MCF 10A (cell line): Measurements from ENCODE around the gene LARP1B. TPM values are rescaled to one million over a fixed set of nuclear protein-coding genes. Genes with fewer than 3 reads are reported as not detected.
"Not testable (repeated sequence)": the region's sequence is repeated elsewhere in the genome, so short reads cannot be mapped to it uniquely, and the experiment has no call there.

ENCODE experiments used
- BruUV-seq: library from RNA; stranded (reverse); fragments of 400-500 nt; replicated peaks from 2 replicates; lab custom pipeline; 2021; lab: Mats Ljungman, UMichigan
- CTCF ChIA-PET: fragments of 300-600 bp; sonication (Branson Sonifier 250); formaldehyde crosslinking; extraction: SDS; loops from one replicate; lab custom pipeline; 2021; ENCODE audit warnings: antibody characterized with exemption, inconsistent platforms; lab: Yijun Ruan, JAX
- POLR2A ChIA-PET: fragments of 300-600, 350-650 bp; sonication (Branson Sonifier 250); formaldehyde crosslinking; extraction: SDS; loops from one replicate; lab custom pipeline; 2020; ENCODE audit warnings: antibody characterized with exemption, inconsistent platforms; lab: Yijun Ruan, JAX
- DNase-seq: peaks from one replicate; pipeline ENCODE4 v3.0.0-alpha.2; 2018; ENCODE audit not compliant: unreplicated experiment
- H3K27ac Mint-ChIP-seq: one replicate; pipeline ENCODE4 v1.8.0; 2022; ENCODE audit warnings: mild to moderate bottlenecking, low read depth, mixed read lengths; ENCODE audit not compliant: unreplicated experiment
- H3K27me3 Mint-ChIP-seq: one replicate; pipeline ENCODE4 v1.8.0; 2022; ENCODE audit warnings: mixed read lengths; ENCODE audit not compliant: insufficient read depth, unreplicated experiment
- H3K36me3 Mint-ChIP-seq: one replicate; pipeline ENCODE4 v1.8.0; 2022; ENCODE audit warnings: mild to moderate bottlenecking, moderate library complexity, mixed read lengths; ENCODE audit not compliant: insufficient read depth, unreplicated experiment
- H3K4me1 Mint-ChIP-seq: one replicate; pipeline ENCODE4 v1.8.0; 2022; ENCODE audit warnings: mixed read lengths; ENCODE audit not compliant: insufficient read depth, unreplicated experiment
- H3K4me3 Mint-ChIP-seq: one replicate; pipeline ENCODE4 v1.8.0; 2022; ENCODE audit warnings: mild to moderate bottlenecking, moderate library complexity, mixed read lengths; ENCODE audit not compliant: unreplicated experiment
- H3K9me3 Mint-ChIP-seq: one replicate; pipeline ENCODE4 v1.8.0; 2022; ENCODE audit warnings: mixed read lengths; ENCODE audit not compliant: unreplicated experiment
- CTCF ChIP-seq: fragments of 200-600 bp; IDR thresholded peaks from one replicate; pipeline ENCODE4 v1.8.0; 2022; ENCODE audit warnings: antibody characterized with exemption, mild to moderate bottlenecking; ENCODE audit not compliant: unreplicated experiment
- intact Hi-C: fragments of 100-400 bp; cut with micrococcal nuclease; formaldehyde crosslinking; loops from 2 replicates; pipeline ENCODE4 v1.14.1; 2022
- total RNA-seq: library from RNA; stranded (reverse); gene quantifications from 2 replicates; pipeline ENCODE4 v1.2.3, GENCODE V29; 2022

Gene LARP1B
- total RNA-seq, 1 experiment from 2014 or later, result 62.8 TPM

- no peak for TF ChIP-seq CTCF
- POLR2A ChIA-PET, result interaction anchor here (0.6 to 1.5 kb wide), 9 partner anchors 8 to 186 kb away, joined by 3 to 18 read pairs (median 4); partner anchors contain the start of gene PGRMC2
- CTCF ChIA-PET, result interaction anchor here (0.8 to 1.5 kb wide), 2 partner anchors 9 to 41 kb away, joined by 3 to 4 read pairs; no protein-coding TSS in a partner anchor
- H3K27me3 Mint-ChIP-seq, result no peaks in the 10 kb centered on the region
- H3K36me3 Mint-ChIP-seq, result no peaks in the 10 kb centered on the region
- no TSS peak for BruUV-seq
- intact Hi-C loops, result loop anchor here (2.0 kb wide), 1 partner anchor 45 kb away; the partner anchor contains the start of gene PGRMC2
- DNase-seq, result peak; percentile 96
- H3K9me3 Mint-ChIP-seq, result no peaks in the 10 kb centered on the region
- H3K4me1 Mint-ChIP-seq, result peaks cover 33% of the 10 kb centered on the region
- H3K27ac Mint-ChIP-seq, result peak overlapping the region; percentile 96
- peak overlapping the region; percentile 32 for H3K4me3 Mint-ChIP-seq
Measured at GRCh38 chr4:128241425-128241913, 180.4 kb downstream of the LARP1B start.

- Mint-ChIP-seq H3K4me3 (no peak overlapping the region), H3K27ac (peak overlapping the region; percentile 96), H3K36me3 (no peaks in the 10 kb centered on the region), H3K27me3 (no peaks in the 10 kb centered on the region), H3K9me3 (no peaks in the 10 kb centered on the region), H3K4me1 (peaks cover 33% of the 10 kb centered on the region)
- BruUV-seq, result no TSS peak
- TF ChIP-seq CTCF, result no peak
- CTCF ChIA-PET, result interaction anchor here (0.8 to 1.5 kb wide), 2 partner anchors 9 to 41 kb away, joined by 3 to 4 read pairs; no protein-coding TSS in a partner anchor
- POLR2A ChIA-PET, result interaction anchor here (0.6 to 1.5 kb wide), 8 partner anchors 9 to 186 kb away, joined by 3 to 18 read pairs (median 4); partner anchors contain the start of gene PGRMC2
- no peak for DNase-seq
- intact Hi-C loops, result loop anchor here (2.0 kb wide), 1 partner anchor 45 kb away; the partner anchor contains the start of gene PGRMC2
Measured at GRCh38 chr4:128241981-128242380, 180.9 kb downstream of the LARP1B start.

GRCh38 chr4:128242601-128243000 lies 181.5 kb downstream of the LARP1B start:
- H3K9me3 Mint-ChIP-seq, result no peaks in the 10 kb centered on the region
- no peaks in the 10 kb centered on the region for H3K36me3 Mint-ChIP-seq
- intact Hi-C loops, result no loop called here
- H3K27ac Mint-ChIP-seq, result no peak overlapping the region
- no peak for DNase-seq
- H3K27me3 Mint-ChIP-seq, result no peaks in the 10 kb centered on the region
- H3K4me3 Mint-ChIP-seq, result no peak overlapping the region
- ChIA-PET CTCF (interaction anchor here (1.5 kb wide), 1 partner anchor 40 kb away, joined by 3 read pairs; no protein-coding TSS in a partner anchor), POLR2A (no interaction called here)
- peaks cover 33% of the 10 kb centered on the region for H3K4me1 Mint-ChIP-seq
- no peak for TF ChIP-seq CTCF
- no TSS peak for BruUV-seq

- BruUV-seq, result no TSS peak
- ChIA-PET POLR2A (interaction anchor here (0.8 kb wide), 2 partner anchors 42 to 44 kb away, joined by 3 to 5 read pairs; partner anchors contain the start of gene PGRMC2), CTCF (no interaction called here)
- peaks cover 33% of the 10 kb centered on the region for H3K4me1 Mint-ChIP-seq
- intact Hi-C loops, result no loop called here
- H3K4me3 Mint-ChIP-seq, result no peak overlapping the region
- no peak for TF ChIP-seq CTCF
- DNase-seq, result peak; percentile 29
- H3K9me3 Mint-ChIP-seq, result no peaks in the 10 kb centered on the region
- no peaks in the 10 kb centered on the region for H3K27me3 Mint-ChIP-seq
- H3K27ac Mint-ChIP-seq, result no peak overlapping the region
- H3K36me3 Mint-ChIP-seq, result no peaks in the 10 kb centered on the region
Measured at GRCh38 chr4:128244379-128244778, 183.3 kb downstream of the LARP1B start.

- H3K27me3 Mint-ChIP-seq, H3K36me3 Mint-ChIP-seq, DNase-seq, BruUV-seq, intact Hi-C loops, CTCF ChIA-PET, H3K27ac Mint-ChIP-seq, H3K9me3 Mint-ChIP-seq, H3K4me3 Mint-ChIP-seq: not testable (repeated sequence)
- H3K4me1 Mint-ChIP-seq, result peaks cover 30% of the 10 kb centered on the region
- POLR2A ChIA-PET, result interaction anchor here (0.8 kb wide), 1 partner anchor 43 kb away, joined by 3 read pairs; the partner anchor contains the start of gene PGRMC2
Measured at GRCh38 chr4:128245391-128245790, 184.3 kb downstream of the LARP1B start.
